ENCODE measurements around the gene ARMC5.
"Not testable (repeated sequence)": the region's sequence is repeated elsewhere in the genome, so short reads cannot be mapped to it uniquely, and the experiment has no call there.

Gene ARMC5

GRCh38 chr16:31501966-31502348 lies 42.7 kb downstream of the ARMC5 start:
- H3K27me3 Mint-ChIP-seq = no peaks in the 10 kb centered on the region
- no peak overlapping the region for H3K27ac Mint-ChIP-seq
- peaks cover 13% of the 10 kb centered on the region for H3K4me1 Mint-ChIP-seq
- H3K4me3 Mint-ChIP-seq = no peak overlapping the region
- H3K9me3 Mint-ChIP-seq = no peaks in the 10 kb centered on the region
- no peak for ATAC-seq (ENCODE audit: low read depth)
- no peak for DNase-seq (ENCODE audit: low spot score in 2 of 2)
- H3K36me3 Mint-ChIP-seq = peaks cover 22% of the 10 kb centered on the region

DNA sequence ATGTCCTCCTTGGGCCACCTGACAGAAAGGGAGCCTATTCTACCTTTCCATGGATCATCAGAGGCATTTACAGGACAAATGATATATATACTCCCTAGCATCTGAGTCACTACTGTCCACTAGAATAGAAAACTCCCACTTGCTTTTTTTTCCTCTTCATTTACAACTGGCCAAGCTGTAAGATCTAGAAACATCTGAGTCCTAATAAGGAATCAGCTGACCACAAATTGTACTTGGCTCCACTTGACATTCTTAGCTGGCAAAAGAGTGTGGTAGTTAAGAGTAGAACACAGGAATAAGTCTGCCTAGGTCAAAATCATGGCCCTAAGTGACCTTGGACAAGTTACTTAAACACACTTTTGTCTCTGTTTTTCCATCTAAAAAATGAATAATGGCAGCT lies 43.7 kb downstream of the ARMC5 start:
- no peak overlapping the region for H3K4me3 Mint-ChIP-seq
- ATAC-seq (ENCODE audit: low read depth) = no peak
- no peak overlapping the region for H3K27ac Mint-ChIP-seq
- H3K27me3 Mint-ChIP-seq = no peaks in the 10 kb centered on the region
- peaks cover 13% of the 10 kb centered on the region for H3K36me3 Mint-ChIP-seq
- no peaks in the 10 kb centered on the region for H3K9me3 Mint-ChIP-seq
- peaks cover 20% of the 10 kb centered on the region for H3K4me1 Mint-ChIP-seq
- DNase-seq (ENCODE audit: low spot score in 2 of 2) = no peak

GRCh38 chr16:31503555-31503954 lies 44.3 kb downstream of the ARMC5 start:
- H3K9me3 Mint-ChIP-seq; DNase-seq (ENCODE audit: low spot score in 2 of 2); H3K27ac Mint-ChIP-seq; H3K4me3 Mint-ChIP-seq; H3K27me3 Mint-ChIP-seq; ATAC-seq (ENCODE audit: low read depth): not testable (repeated sequence)
- Mint-ChIP-seq H3K36me3 (peaks cover 11% of the 10 kb centered on the region), H3K4me1 (peaks cover 20% of the 10 kb centered on the region)

- Mint-ChIP-seq H3K9me3 (no peaks in the 10 kb centered on the region), H3K27ac (no peak overlapping the region), H3K4me1 (peaks cover 24% of the 10 kb centered on the region), H3K36me3 (peaks cover 6% of the 10 kb centered on the region), H3K27me3 (no peaks in the 10 kb centered on the region), H3K4me3 (no peak overlapping the region)
- DNase-seq (ENCODE audit: low spot score in 2 of 2) (no peak), ATAC-seq (ENCODE audit: low read depth) (no peak)
Measured at GRCh38 chr16:31504159-31504558, 44.9 kb downstream of the ARMC5 start.

GRCh38 chr16:31505483-31505882 lies 46.2 kb downstream of the ARMC5 start:
- H3K4me3 Mint-ChIP-seq = no peak overlapping the region
- DNase-seq (ENCODE audit: low spot score in 2 of 2) (no peak), ATAC-seq (ENCODE audit: low read depth) (no peak)
- H3K27ac Mint-ChIP-seq = peak overlapping the region; percentile 73
- no peaks in the 10 kb centered on the region for H3K9me3 Mint-ChIP-seq
- H3K27me3 Mint-ChIP-seq = no peaks in the 10 kb centered on the region
- H3K36me3 Mint-ChIP-seq = peaks cover 5% of the 10 kb centered on the region
- H3K4me1 Mint-ChIP-seq = peaks cover 29% of the 10 kb centered on the region

DNA sequence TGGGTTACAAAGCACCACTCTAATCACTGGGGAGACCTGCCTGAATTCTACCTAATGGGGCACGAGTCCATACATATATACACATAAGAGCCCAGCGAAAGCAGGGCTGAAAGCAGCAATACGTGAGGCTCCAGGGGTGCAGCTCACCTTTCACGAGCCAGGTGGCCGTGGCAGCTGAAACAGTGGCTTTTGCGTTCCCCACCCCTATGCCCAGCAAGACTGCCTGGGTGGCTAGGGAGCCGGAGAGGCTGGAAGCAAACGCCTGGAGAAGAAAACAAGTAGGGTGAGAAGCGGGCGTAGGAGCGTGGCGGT lies 48.3 kb downstream of the ARMC5 start:
- DNase-seq (ENCODE audit: low spot score in 2 of 2) (no peak), ATAC-seq (ENCODE audit: low read depth) (peak; percentile 22)
- Mint-ChIP-seq H3K4me3 (peak overlapping the region; percentile 91), H3K27ac (peak overlapping the region; percentile 90), H3K27me3 (no peaks in the 10 kb centered on the region), H3K36me3 (peaks cover 4% of the 10 kb centered on the region), H3K9me3 (no peaks in the 10 kb centered on the region), H3K4me1 (peaks cover 29% of the 10 kb centered on the region)

DNA sequence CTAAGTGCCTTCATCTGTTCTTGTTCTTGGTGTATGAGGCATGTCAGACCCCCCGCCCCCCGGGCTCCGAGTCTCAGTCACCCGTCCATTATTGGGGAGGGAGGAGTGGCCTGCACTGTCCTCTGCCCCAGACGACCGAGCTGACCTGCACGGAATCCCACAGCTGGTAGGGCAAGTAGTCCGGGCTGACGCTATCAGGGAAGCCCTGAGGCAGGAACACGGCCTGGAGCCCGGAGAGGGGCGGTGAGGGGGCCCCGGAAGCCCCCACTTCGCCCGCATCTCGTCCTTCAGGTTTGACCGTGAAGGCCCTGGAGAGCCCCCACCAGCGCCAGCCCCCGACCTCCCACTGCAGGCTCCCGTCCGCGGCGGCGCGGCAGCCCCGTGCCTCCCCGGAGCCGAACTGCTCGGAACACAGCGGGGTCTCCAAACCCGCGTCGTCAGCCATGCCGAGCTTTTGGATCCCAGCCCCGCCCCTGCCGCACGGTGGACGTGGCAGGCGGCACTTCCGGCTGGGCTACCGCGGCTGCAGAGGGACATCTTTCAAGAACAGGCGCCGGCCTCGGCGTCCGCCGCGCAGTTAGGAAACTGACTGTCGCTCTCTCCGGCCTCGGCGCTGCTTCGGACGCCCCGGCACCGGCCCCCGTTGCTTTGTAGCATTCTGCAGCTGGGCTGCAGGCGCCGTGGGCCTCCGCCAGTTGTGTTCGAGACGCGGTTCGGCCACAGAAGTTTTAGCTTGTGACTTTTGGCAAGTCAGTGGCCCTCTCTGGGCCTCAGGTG lies 48.8 kb downstream of the ARMC5 start, which contains the start of gene RUSF1:
TSS of gene RUSF1 (minus strand) at position 463 of the 777 bp plus-strand sequence. CDS start at position 445, 18 bp downstream.
- no peaks in the 10 kb centered on the region for H3K27me3 Mint-ChIP-seq
- H3K9me3 Mint-ChIP-seq = no peaks in the 10 kb centered on the region
- peaks cover 31% of the 10 kb centered on the region for H3K4me1 Mint-ChIP-seq
- H3K36me3 Mint-ChIP-seq = peaks cover 4% of the 10 kb centered on the region
- ATAC-seq (ENCODE audit: low read depth) = peak; percentile 86
- peak within 1 kb of the TSS; percentile 91 for H3K4me3 Mint-ChIP-seq
- peak; percentile 55 to 63 for DNase-seq (ENCODE audit: low spot score in 2 of 2)
- peak within 1 kb of the TSS; percentile 90 for H3K27ac Mint-ChIP-seq

- H3K27ac Mint-ChIP-seq = peak overlapping the region; percentile 90
- peaks cover 31% of the 10 kb centered on the region for H3K4me1 Mint-ChIP-seq
Measured at GRCh38 chr16:31508706-31509195, 49.5 kb downstream of the ARMC5 start.

GRCh38 chr16:31513126-31513525 lies 53.8 kb downstream of the ARMC5 start:
- Mint-ChIP-seq H3K4me1 (peaks cover 16% of the 10 kb centered on the region), H3K27ac (no peak overlapping the region), H3K27me3 (peaks cover 3% of the 10 kb centered on the region), H3K9me3 (peaks cover 2% of the 10 kb centered on the region), H3K4me3 (no peak overlapping the region), H3K36me3 (peaks cover 4% of the 10 kb centered on the region)
- ATAC-seq (ENCODE audit: low read depth) = no peak
- no peak for DNase-seq (ENCODE audit: low spot score in 2 of 2)

More at GRCh38 chr16:31508706-31509195, 49.5 kb downstream of the ARMC5 start:
- Mint-ChIP-seq H3K36me3 (peaks cover 4% of the 10 kb centered on the region), H3K4me3 (peak overlapping the region; percentile 91), H3K27me3 (no peaks in the 10 kb centered on the region), H3K9me3 (no peaks in the 10 kb centered on the region)
- ATAC-seq (ENCODE audit: low read depth) (no peak), DNase-seq (ENCODE audit: low spot score in 2 of 2) (no peak)

DNA sequence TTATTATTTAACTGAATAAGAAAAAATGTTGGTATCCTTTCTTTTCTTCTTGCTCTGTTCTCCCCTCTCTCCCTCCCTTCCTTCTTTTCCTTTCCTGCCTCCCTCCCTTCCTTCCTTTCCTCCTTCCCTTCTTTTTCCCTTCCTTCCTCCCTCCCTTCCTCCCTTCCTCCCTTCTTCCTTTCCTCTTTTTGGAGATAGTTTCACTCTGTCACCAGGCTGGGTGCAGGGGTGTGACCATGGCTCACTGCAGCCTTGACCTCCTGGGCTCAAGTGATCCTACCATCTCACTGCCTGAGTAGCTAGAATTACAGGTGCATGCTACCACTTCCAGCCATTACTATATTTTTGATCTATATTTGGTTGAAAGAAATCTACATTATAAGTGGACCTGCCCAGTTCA lies 54.6 kb downstream of the ARMC5 start:
- H3K27me3 Mint-ChIP-seq = peaks cover 3% of the 10 kb centered on the region
- ATAC-seq (ENCODE audit: low read depth) (no peak), DNase-seq (ENCODE audit: low spot score in 2 of 2) (no peak)
- H3K36me3 Mint-ChIP-seq = peaks cover 4% of the 10 kb centered on the region
- H3K4me3 Mint-ChIP-seq = no peak overlapping the region
- no peak overlapping the region for H3K27ac Mint-ChIP-seq
- H3K4me1 Mint-ChIP-seq = peaks cover 14% of the 10 kb centered on the region
- peaks cover 2% of the 10 kb centered on the region for H3K9me3 Mint-ChIP-seq

Data from memory B cell (primary cell).